SK-N-SH treated with all-trans-retinoic acid at 6 μM for 48 hours (cell line): ENCODE measurements around the gene TTC7B.

Experiments
- ATAC-seq: fragments of 200-7000 bp; cut with Tn5 transposase; 3 replicates; pipeline ENCODE4 v1.9.1; 2020; ENCODE audit warnings: mild to moderate bottlenecking, moderate library complexity
- ARNTL ChIP-seq: fragments of 450-650 bp; formaldehyde crosslinking; IDR thresholded peaks from 2 replicates; pipeline ENCODE4 v1.5.0; 2020; ENCODE audit warnings: low read depth, mild to moderate bottlenecking, moderate library complexity, borderline replicate concordance
- BACH2 ChIP-seq: fragments of 250-450 bp; sonication (Bioruptor Pico); IDR thresholded peaks from 2 replicates; pipeline ENCODE4 v1.9.0; 2021; ENCODE audit warnings: mild to moderate bottlenecking, borderline replicate concordance
- CREB5 ChIP-seq: fragments of 250-450 bp; sonication (Bioruptor Pico); IDR thresholded peaks from 2 replicates; pipeline ENCODE4 v1.5.1; 2020; ENCODE audit warnings: low read depth, mild to moderate bottlenecking, moderate library complexity
- CSDC2 ChIP-seq: fragments of 250-450 bp; sonication (Bioruptor Pico); IDR thresholded peaks from 2 replicates; pipeline ENCODE4 v1.5.0; 2020; ENCODE audit warnings: mild to moderate bottlenecking, moderate library complexity
- CSRNP3 ChIP-seq: fragments of 250-450 bp; sonication (Bioruptor Pico); IDR thresholded peaks from 2 replicates; pipeline ENCODE4 v1.5.1; 2021; ENCODE audit warnings: mild to moderate bottlenecking, moderate library complexity
- ESRRG ChIP-seq: fragments of 250-450 bp; sonication (Bioruptor Pico); IDR thresholded peaks from 2 replicates; pipeline ENCODE4 v1.6.1; 2021; ENCODE audit warnings: mild to moderate bottlenecking
- GLIS3 ChIP-seq: fragments of 250-450 bp; sonication (Bioruptor Pico); IDR thresholded peaks from 2 replicates; pipeline ENCODE4 v1.5.0; 2020; ENCODE audit warnings: mild to moderate bottlenecking, moderate library complexity
- ISL1 ChIP-seq: fragments of 250-450 bp; sonication (Bioruptor Pico); IDR thresholded peaks from 2 replicates; pipeline ENCODE4 v2.1.2; 2022; ENCODE audit warnings: mild to moderate bottlenecking, moderate library complexity
- OSR1 ChIP-seq: fragments of 250-450 bp; sonication (Bioruptor Pico); IDR thresholded peaks from 2 replicates; pipeline ENCODE4 v1.8.0; 2022; ENCODE audit warnings: moderate library complexity, mild to moderate bottlenecking, inconsistent platforms
- PPARA ChIP-seq: fragments of 250-450 bp; sonication (Bioruptor Pico); IDR thresholded peaks from 2 replicates; pipeline ENCODE4 v1.5.0; 2020; ENCODE audit warnings: mild to moderate bottlenecking, borderline replicate concordance
- RARB ChIP-seq: fragments of 250-450 bp; sonication (Bioruptor Pico); IDR thresholded peaks from 2 replicates; pipeline ENCODE4 v1.8.0; 2021; ENCODE audit warnings: mild to moderate bottlenecking, moderate library complexity
- SNAI2 ChIP-seq: fragments of 250-450 bp; sonication (Bioruptor Pico); IDR thresholded peaks from 2 replicates; pipeline ENCODE4 v1.5.0; 2020; ENCODE audit warnings: mild to moderate bottlenecking, moderate library complexity
- TCF4 ChIP-seq: fragments of 250-450 bp; sonication (Bioruptor Pico); IDR thresholded peaks from 2 replicates; pipeline ENCODE4 v1.8.0; 2021; ENCODE audit warnings: mild to moderate bottlenecking, moderate library complexity, borderline replicate concordance
- TOX ChIP-seq: fragments of 250-450 bp; sonication (Bioruptor Pico); IDR thresholded peaks from 2 replicates; pipeline ENCODE4 v1.8.0; 2021; ENCODE audit warnings: mild to moderate bottlenecking, moderate library complexity, borderline replicate concordance
- TSHZ2 ChIP-seq: fragments of 250-450 bp; sonication (Bioruptor Pico); IDR thresholded peaks from 2 replicates; pipeline ENCODE4 v1.5.0; 2020; ENCODE audit warnings: mild to moderate bottlenecking, moderate library complexity
- ZC3H10 ChIP-seq: fragments of 250-450 bp; sonication (Bioruptor Pico); IDR thresholded peaks from 2 replicates; pipeline ENCODE4 v1.5.1; 2021; ENCODE audit warnings: mild to moderate bottlenecking, moderate library complexity
- ZFP3 ChIP-seq: fragments of 250-450 bp; sonication (Bioruptor Pico); IDR thresholded peaks from 2 replicates; pipeline ENCODE4 v1.5.0; 2020; ENCODE audit warnings: mild to moderate bottlenecking, moderate library complexity
- ZFP30 ChIP-seq: fragments of 450-650 bp; formaldehyde crosslinking; IDR thresholded peaks from 2 replicates; pipeline ENCODE4 v1.5.0; 2022; ENCODE audit warnings: mild to moderate bottlenecking, moderate library complexity
- ZNF565 ChIP-seq: fragments of 450-650 bp; formaldehyde crosslinking; conservative IDR thresholded peaks from 2 replicates; pipeline ENCODE4 v1.5.0; 2020; ENCODE audit warnings: low read depth, mild to moderate bottlenecking, moderate library complexity
- ZNF70 ChIP-seq: fragments of 450-650 bp; formaldehyde crosslinking; IDR thresholded peaks from 2 replicates; pipeline ENCODE4 v1.5.0; 2020; ENCODE audit warnings: mild to moderate bottlenecking, moderate library complexity
- ZNF8 ChIP-seq: fragments of 450-650 bp; formaldehyde crosslinking; IDR thresholded peaks from 2 replicates; pipeline ENCODE4 v1.5.0; 2020; ENCODE audit warnings: mild to moderate bottlenecking, moderate library complexity

The TTC7B gene

GRCh38 chr14:90504643-90505042 lies 311.6 kb downstream of the TTC7B start (continued):
- TF ChIP-seq CSRNP3 (CRISPR knock-in tag): no peak
- TF ChIP-seq OSR1 (CRISPR knock-in tag): no peak
- TF ChIP-seq ZNF70 (CRISPR knock-in tag): no peak
- TF ChIP-seq TSHZ2 (CRISPR knock-in tag): no peak

- no peak for ATAC-seq
- TF ChIP-seq TOX (CRISPR knock-in tag): no peak
These were observed 312.6 kb downstream of the TTC7B start for GRCh38 chr14:90503582-90503981.

- no peak for ATAC-seq
- no peak for TF ChIP-seq TOX (CRISPR knock-in tag)
- no peak for TF ChIP-seq ESRRG (CRISPR knock-in tag)
- no peak for TF ChIP-seq ZFP3
- no peak for TF ChIP-seq ZFP30
- no peak for TF ChIP-seq CSRNP3 (CRISPR knock-in tag)
- no peak for TF ChIP-seq TCF4 (CRISPR knock-in tag)
- no peak for TF ChIP-seq RARB (CRISPR knock-in tag)
- no peak for TF ChIP-seq OSR1 (CRISPR knock-in tag)
- TF ChIP-seq ZNF8: no peak
- no peak for TF ChIP-seq PPARA (CRISPR knock-in tag)
- no peak for TF ChIP-seq ISL1 (CRISPR knock-in tag)
- TF ChIP-seq CSDC2 (CRISPR knock-in tag): no peak
- TF ChIP-seq SNAI2 (CRISPR knock-in tag): no peak
- TF ChIP-seq ARNTL (CRISPR knock-in tag): no peak
- TF ChIP-seq TSHZ2 (CRISPR knock-in tag): no peak
- TF ChIP-seq ZNF70 (CRISPR knock-in tag): no peak
- no peak for TF ChIP-seq ZNF565 (CRISPR knock-in tag)
- TF ChIP-seq BACH2: no peak
- TF ChIP-seq ZC3H10 (CRISPR knock-in tag): no peak
These were observed 313.5 kb downstream of the TTC7B start for GRCh38 chr14:90502760-90503159.

GRCh38 chr14:90500665-90501370 lies 315.4 kb downstream of the TTC7B start:
- ATAC-seq: no peak
- no peak for TF ChIP-seq TSHZ2 (CRISPR knock-in tag)
- TF ChIP-seq GLIS3 (CRISPR knock-in tag): no peak
- no peak for TF ChIP-seq CREB5 (CRISPR knock-in tag)
- no peak for TF ChIP-seq TOX (CRISPR knock-in tag)
- TF ChIP-seq ZC3H10 (CRISPR knock-in tag): no peak
- no peak for TF ChIP-seq RARB (CRISPR knock-in tag)
- TF ChIP-seq ARNTL (CRISPR knock-in tag): no peak
- TF ChIP-seq ZFP3: no peak
- no peak for TF ChIP-seq ESRRG (CRISPR knock-in tag)
- no peak for TF ChIP-seq ZNF565 (CRISPR knock-in tag)
